Mesenchymal stem cell (in vitro differentiated cells and primary cell): ENCODE measurements around the gene NINJ2.
A peak's percentile ranks its signal among the peaks of the same experiment; 100 is the strongest.

ENCODE experiments used
- DNase-seq: peaks from one replicate; pipeline ENCODE4 v3.0.0-alpha.2; 2013
- H2AFZ ChIP-seq: one replicate; pipeline ENCODE4 v1.6.1; 2013; ENCODE audit warnings: low read depth, mild to moderate bottlenecking, control low read depth, inconsistent platforms, low read length, moderate library complexity
- H2AK5ac ChIP-seq: 2 replicates; pipeline ENCODE4 v1.6.1; 2013; ENCODE audit warnings: low read length, moderate library complexity, mild to moderate bottlenecking, inconsistent platforms; ENCODE audit not compliant: severe bottlenecking
- H2BK120ac ChIP-seq: one replicate; pipeline ENCODE4 v1.6.1; 2013; ENCODE audit warnings: low read depth, mild to moderate bottlenecking, inconsistent platforms, low read length, moderate library complexity
- H2BK12ac ChIP-seq, 2 experiments: one replicate each; pipeline ENCODE4 v1.6.1; 2013; ENCODE audit warnings: inconsistent platforms in 2 of 2, low read length in 2 of 2, mild to moderate bottlenecking in 2 of 2, moderate library complexity in 2 of 2, control low read depth in 1 of 2
- H2BK15ac ChIP-seq: one replicate; pipeline ENCODE4 v1.6.1; 2013; ENCODE audit warnings: mild to moderate bottlenecking, low read depth, inconsistent platforms; ENCODE audit not compliant: poor library complexity, severe bottlenecking
- H2BK5ac ChIP-seq: 2 replicates; pipeline ENCODE4 v1.6.1; 2013; ENCODE audit warnings: low read depth, mild to moderate bottlenecking, low read length, control low read depth, inconsistent platforms; ENCODE audit not compliant: poor library complexity, severe bottlenecking
- H3K14ac ChIP-seq, 2 experiments: one replicate each; pipeline ENCODE4 v1.6.1; 2013; ENCODE audit warnings: inconsistent platforms in 2 of 2, low read length in 2 of 2, control low read depth in 1 of 2, mild to moderate bottlenecking in 1 of 2, moderate library complexity in 1 of 2
- H3K18ac ChIP-seq, 2 experiments: one replicate each; pipeline ENCODE4 v1.6.1; 2013; ENCODE audit warnings: inconsistent platforms in 2 of 2, low read length in 2 of 2, control low read depth in 1 of 2, low read depth in 1 of 2, mild to moderate bottlenecking in 1 of 2
- H3K23ac ChIP-seq, 2 experiments: one replicate each; pipeline ENCODE4 v1.6.1; 2013; ENCODE audit warnings: inconsistent platforms in 2 of 2, low read length in 2 of 2, mild to moderate bottlenecking in 2 of 2, moderate library complexity in 2 of 2, control low read depth in 1 of 2
- H3K27ac ChIP-seq: 2 replicates; pipeline ENCODE4 v1.5.1; 2013; ENCODE audit warnings: mild to moderate bottlenecking, moderate library complexity, low read length, control low read depth, inconsistent platforms; ENCODE audit not compliant: poor library complexity, severe bottlenecking
- H3K27me3 ChIP-seq, 2 experiments: 2 replicates each; pipeline versions ENCODE4 v1.6.1 to v1.7.0; 2013; ENCODE audit warnings: low read length in 2 of 2, mild to moderate bottlenecking in 2 of 2, moderate library complexity in 2 of 2, control low read depth in 1 of 2, inconsistent platforms in 1 of 2; ENCODE audit not compliant: control insufficient read depth in 1 of 2, insufficient read depth in 1 of 2
- H3K36me3 ChIP-seq, 2 experiments: 2 replicates each; pipeline versions ENCODE4 v1.6.1 to v1.7.0; 2013; ENCODE audit warnings: low read length in 2 of 2, control low read depth in 1 of 2, inconsistent platforms in 1 of 2, low read depth in 1 of 2, mild to moderate bottlenecking in 1 of 2; ENCODE audit not compliant: insufficient read depth in 2 of 2, control insufficient read depth in 1 of 2
- H3K4ac ChIP-seq, 2 experiments: one replicate each; pipeline ENCODE4 v1.6.1; 2013; ENCODE audit warnings: inconsistent platforms in 2 of 2, low read length in 2 of 2, mild to moderate bottlenecking in 2 of 2, moderate library complexity in 2 of 2, control low read depth in 1 of 2, low read depth in 1 of 2
- H3K4me1 ChIP-seq: 2 replicates; pipeline ENCODE4 v1.6.1; 2013; ENCODE audit warnings: low read depth, low read length, control low read depth; ENCODE audit not compliant: control insufficient read depth, insufficient read depth
- H3K4me2 ChIP-seq: 2 replicates; pipeline ENCODE4 v1.6.1; 2013; ENCODE audit warnings: low read length, mild to moderate bottlenecking, inconsistent platforms; ENCODE audit not compliant: poor library complexity, severe bottlenecking
- H3K4me3 ChIP-seq, 2 experiments: 2 replicates each; pipeline versions ENCODE4 v1.5.1 to v1.7.0; 2013; ENCODE audit warnings: low read length in 2 of 2, mild to moderate bottlenecking in 2 of 2, control low read depth in 1 of 2, low read depth in 1 of 2; ENCODE audit not compliant: insufficient read depth in 1 of 2
- H3K79me1 ChIP-seq: replicated peaks from 2 replicates; pipeline ENCODE4 v1.6.1; 2013; ENCODE audit warnings: mild to moderate bottlenecking, control low read depth, low read length, inconsistent platforms; ENCODE audit not compliant: poor library complexity, severe bottlenecking
- H3K9ac ChIP-seq: 2 replicates; pipeline ENCODE4 v1.7.0; 2013; ENCODE audit warnings: mild to moderate bottlenecking, low read length, moderate library complexity
- H3K9me3 ChIP-seq: 2 replicates; pipeline ENCODE4 v1.7.0; 2013; ENCODE audit warnings: mild to moderate bottlenecking, low read length; ENCODE audit not compliant: control insufficient read depth
- H4K8ac ChIP-seq: one replicate; pipeline ENCODE4 v1.6.1; 2013; ENCODE audit warnings: inconsistent platforms, mild to moderate bottlenecking, low read length, moderate library complexity
- H4K91ac ChIP-seq: one replicate; pipeline ENCODE4 v1.6.1; 2013; ENCODE audit warnings: mild to moderate bottlenecking, low read length, inconsistent platforms
- WGBS: methylation state at CpG from one replicate; pipeline ENCODE4 v1.1.7; 2013; ENCODE audit warnings: mixed read lengths; 5-methylcytosine and 5-hydroxymethylcytosine counted together

NINJ2 gene

GRCh38 chr12:697481-697880, 34.2 kb upstream of the NINJ2 start:
- Histone ChIP-seq H2BK15ac (no peak overlapping the region), H3K9ac (no peak overlapping the region), H2AFZ (no peak overlapping the region), H3K23ac (no peak overlapping the region), H3K4ac (no peak overlapping the region), H3K4me3 (no peak overlapping the region), H3K27me3 (no peaks in the 10 kb centered on the region), H3K27ac (no peak overlapping the region), H3K4me1 (peaks cover 5% of the 10 kb centered on the region), H3K14ac (no peak overlapping the region), H2BK120ac (no peak overlapping the region), H3K79me1 (no peaks in the 10 kb centered on the region), H2AK5ac (no peak overlapping the region), H3K18ac (no peak overlapping the region), H3K36me3 (peaks cover 0 to 2% of the 10 kb centered on the region in 2 experiments), H3K4me2 (no peak overlapping the region), H2BK5ac (no peak overlapping the region), H4K91ac (no peak overlapping the region), H2BK12ac (no peak overlapping the region), H3K9me3 (peaks cover 29% of the 10 kb centered on the region), H4K8ac (no peak overlapping the region)
- 100% methylated on average over 2 of the region's 2 CpGs for WGBS
- DNase-seq: no peak

DNA sequence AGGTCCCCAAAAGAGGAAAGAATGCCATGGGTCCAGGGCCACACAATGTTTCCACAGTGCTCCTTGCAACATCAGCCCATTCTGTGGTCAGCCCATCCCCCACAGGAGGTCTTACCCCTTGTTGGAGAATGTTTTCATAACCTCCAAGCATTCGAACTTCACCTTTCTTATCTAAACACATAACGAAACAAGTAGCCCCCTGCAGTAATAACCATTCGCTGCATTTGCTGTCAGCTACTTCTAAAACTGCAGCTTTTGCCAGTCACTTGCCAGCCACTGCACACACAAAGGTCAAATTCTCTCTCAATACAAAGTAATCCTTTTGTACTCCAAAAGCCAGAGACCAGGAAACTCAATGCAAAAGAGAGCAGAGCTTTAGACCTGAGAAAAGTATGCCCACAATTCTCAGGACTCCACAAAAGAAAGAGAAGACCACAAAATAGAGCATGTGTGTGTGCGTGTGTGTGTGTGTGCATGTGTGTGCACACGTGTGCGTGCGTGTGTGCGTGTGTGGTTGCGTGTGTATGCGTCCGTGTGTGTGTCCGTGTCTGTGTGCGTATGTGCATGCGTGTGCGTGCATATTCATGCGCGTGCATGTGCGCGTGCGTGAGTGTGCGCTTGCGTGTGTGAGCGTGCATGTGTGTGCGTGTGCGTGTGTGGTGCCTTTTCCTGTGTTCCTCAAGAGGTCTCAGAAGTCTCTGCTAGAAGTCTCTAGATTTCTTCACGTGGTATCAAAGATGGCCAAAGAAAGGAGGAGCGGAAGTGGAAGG, 31.7 kb upstream of the NINJ2 start:
- Histone ChIP-seq H2BK120ac (no peak overlapping the region), H3K14ac (peak overlapping the region in 1 of 2 experiments; percentile 29), H3K27ac (no peak overlapping the region), H2AFZ (no peak overlapping the region), H3K9me3 (peaks cover 20% of the 10 kb centered on the region), H3K4me3 (no peak overlapping the region), H3K9ac (no peak overlapping the region), H3K23ac (no peak overlapping the region), H2AK5ac (no peak overlapping the region), H3K27me3 (no peaks in the 10 kb centered on the region), H4K8ac (no peak overlapping the region), H3K36me3 (peaks cover 0 to 2% of the 10 kb centered on the region in 2 experiments), H4K91ac (peak overlapping the region; percentile 16), H2BK5ac (no peak overlapping the region), H3K4me2 (no peak overlapping the region), H3K18ac (peak overlapping the region in 1 of 2 experiments; percentile 67), H3K4ac (no peak overlapping the region), H3K79me1 (no peaks in the 10 kb centered on the region), H3K4me1 (peaks cover 5% of the 10 kb centered on the region), H2BK12ac (no peak overlapping the region), H2BK15ac (no peak overlapping the region)
- DNase-seq: peak; percentile 7
- 93% methylated on average over 27 of the region's 27 CpGs for WGBS

DNA sequence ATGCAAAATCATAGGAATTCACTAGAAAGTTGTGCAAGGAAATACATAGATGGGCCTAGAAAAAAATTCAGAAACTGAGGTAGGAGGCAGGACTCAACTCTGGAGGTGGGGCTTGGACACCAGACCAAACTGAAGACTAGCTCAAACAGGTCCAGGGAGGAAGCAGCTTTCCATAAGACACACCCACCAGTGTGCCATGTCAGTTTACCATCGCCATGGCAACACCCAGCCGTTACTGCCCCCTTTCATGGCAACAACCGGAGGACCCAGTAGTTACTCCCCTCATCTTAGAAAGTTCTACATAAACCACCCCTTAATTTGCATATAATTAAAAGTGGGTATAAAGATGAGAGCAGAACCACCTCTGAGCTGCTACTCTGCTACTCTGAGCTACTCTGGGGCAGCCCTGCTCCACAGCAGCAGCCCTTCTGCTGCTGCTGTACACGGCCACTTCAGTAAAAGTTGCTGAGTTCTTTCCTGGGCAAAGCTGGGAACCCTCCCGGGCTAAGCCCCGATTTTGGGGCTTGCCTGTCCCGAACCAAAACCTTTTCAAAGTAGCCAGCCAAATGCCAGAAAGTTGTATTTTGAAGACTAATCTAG, 30.8 kb upstream of the NINJ2 start:
- no peak overlapping the region for H4K91ac ChIP-seq
- no peak overlapping the region for H4K8ac ChIP-seq
- H3K14ac ChIP-seq: no peak overlapping the region

GRCh38 chr12:692274-692673, 29.0 kb upstream of the NINJ2 start:
- H2BK120ac ChIP-seq: no peak overlapping the region
- H3K4me1 ChIP-seq: peaks cover 5% of the 10 kb centered on the region
- no peaks in the 10 kb centered on the region for H3K79me1 ChIP-seq
- H3K27ac ChIP-seq: no peak overlapping the region
- H2BK12ac ChIP-seq: no peak overlapping the region
- no peaks in the 10 kb centered on the region for H3K27me3 ChIP-seq
- H4K91ac ChIP-seq: no peak overlapping the region
- H3K4ac ChIP-seq: no peak overlapping the region
- 93% methylated on average over 2 of the region's 2 CpGs for WGBS
- H3K4me2 ChIP-seq: no peak overlapping the region
- H2BK5ac ChIP-seq: no peak overlapping the region
- no peak overlapping the region for H3K9ac ChIP-seq
- peaks cover 0 to 2% of the 10 kb centered on the region in 2 experiments for H3K36me3 ChIP-seq
- no peak overlapping the region for H2BK15ac ChIP-seq
- H3K18ac ChIP-seq: no peak overlapping the region
- no peak overlapping the region for H2AK5ac ChIP-seq
- no peak overlapping the region for H3K14ac ChIP-seq
- no peak overlapping the region for H3K4me3 ChIP-seq
- DNase-seq: no peak
- no peak overlapping the region for H3K23ac ChIP-seq
- peaks cover 10% of the 10 kb centered on the region for H3K9me3 ChIP-seq
- no peak overlapping the region for H4K8ac ChIP-seq
- H2AFZ ChIP-seq: no peak overlapping the region

More for the DNA sequence above, 30.8 kb upstream of the NINJ2 start:
- Histone ChIP-seq H3K9ac (no peak overlapping the region), H2BK15ac (peak overlapping the region; percentile 45), H3K4ac (no peak overlapping the region), H3K4me1 (peaks cover 5% of the 10 kb centered on the region), H2BK12ac (no peak overlapping the region), H2BK120ac (no peak overlapping the region), H3K36me3 (peaks cover 0 to 2% of the 10 kb centered on the region in 2 experiments), H2AK5ac (no peak overlapping the region), H3K23ac (no peak overlapping the region), H2BK5ac (no peak overlapping the region), H3K79me1 (no peaks in the 10 kb centered on the region), H3K4me3 (no peak overlapping the region), H3K27ac (no peak overlapping the region), H3K9me3 (peaks cover 19% of the 10 kb centered on the region), H3K18ac (no peak overlapping the region), H3K27me3 (no peaks in the 10 kb centered on the region), H3K4me2 (no peak overlapping the region), H2AFZ (no peak overlapping the region)
- DNase-seq: no peak
- 95% methylated on average over 4 of the region's 7 CpGs for WGBS
